HG03060 (cell line): Measurements from ENCODE around the gene AK5.
"Not testable (repeated sequence)": the region's sequence is repeated elsewhere in the genome, so short reads cannot be mapped to it uniquely, and the experiment has no call there.

Experiments used
- ATAC-seq: cut with Tn5 transposase; IDR thresholded peaks from one replicate; pipeline ENCODE4 v1.9.1; 2021; ENCODE audit warnings: low read depth, moderate number of reproducible peaks; ENCODE audit not compliant: unreplicated experiment

Gene AK5

GRCh38 chr1:77484334-77484733 lies 202.5 kb downstream of the AK5 start:
- no peak for ATAC-seq

- ATAC-seq: no peak
Measured at GRCh38 chr1:77484926-77485325, 203.1 kb downstream of the AK5 start.

GRCh38 chr1:77487631-77488030 lies 205.8 kb downstream of the AK5 start:
- ATAC-seq: no peak

- ATAC-seq: no peak
Measured at GRCh38 chr1:77489910-77490309, 208.1 kb downstream of the AK5 start.

- no peak for ATAC-seq
Measured at GRCh38 chr1:77494026-77494425, 212.2 kb downstream of the AK5 start.

GRCh38 chr1:77498918-77499317 lies 217.1 kb downstream of the AK5 start:
- ATAC-seq: no peak

GRCh38 chr1:77499466-77499865 lies 217.6 kb downstream of the AK5 start:
- ATAC-seq: no peak

GRCh38 chr1:77504986-77505385 lies 223.2 kb downstream of the AK5 start:
- no peak for ATAC-seq

- ATAC-seq: no peak
Measured at GRCh38 chr1:77506771-77507170, 225.0 kb downstream of the AK5 start.

- no peak for ATAC-seq
Measured at GRCh38 chr1:77509051-77509492, 227.3 kb downstream of the AK5 start.

- ATAC-seq: no peak
Measured at GRCh38 chr1:77509898-77510297, 228.1 kb downstream of the AK5 start.

- ATAC-seq: no peak
Measured at GRCh38 chr1:77511440-77511840, 229.6 kb downstream of the AK5 start.

GRCh38 chr1:77512650-77513049 lies 230.8 kb downstream of the AK5 start:
- ATAC-seq: not testable (repeated sequence)

- no peak for ATAC-seq
Measured at GRCh38 chr1:77513839-77514763, 232.3 kb downstream of the AK5 start.

- ATAC-seq: no peak
Measured at GRCh38 chr1:77514921-77515776, 233.3 kb downstream of the AK5 start.

GRCh38 chr1:77516106-77516505 lies 234.3 kb downstream of the AK5 start:
- ATAC-seq: no peak

GRCh38 chr1:77524038-77524437 lies 242.2 kb downstream of the AK5 start:
- no peak for ATAC-seq

- ATAC-seq: not testable (repeated sequence)
Measured at GRCh38 chr1:77531149-77531548, 249.3 kb downstream of the AK5 start.

GRCh38 chr1:77531596-77532280 lies 249.9 kb downstream of the AK5 start:
- ATAC-seq: not testable (repeated sequence)

GRCh38 chr1:77532641-77533040 lies 250.8 kb downstream of the AK5 start:
- no peak for ATAC-seq
